ENCODE measurements around the gene MAPK1.

DNA sequence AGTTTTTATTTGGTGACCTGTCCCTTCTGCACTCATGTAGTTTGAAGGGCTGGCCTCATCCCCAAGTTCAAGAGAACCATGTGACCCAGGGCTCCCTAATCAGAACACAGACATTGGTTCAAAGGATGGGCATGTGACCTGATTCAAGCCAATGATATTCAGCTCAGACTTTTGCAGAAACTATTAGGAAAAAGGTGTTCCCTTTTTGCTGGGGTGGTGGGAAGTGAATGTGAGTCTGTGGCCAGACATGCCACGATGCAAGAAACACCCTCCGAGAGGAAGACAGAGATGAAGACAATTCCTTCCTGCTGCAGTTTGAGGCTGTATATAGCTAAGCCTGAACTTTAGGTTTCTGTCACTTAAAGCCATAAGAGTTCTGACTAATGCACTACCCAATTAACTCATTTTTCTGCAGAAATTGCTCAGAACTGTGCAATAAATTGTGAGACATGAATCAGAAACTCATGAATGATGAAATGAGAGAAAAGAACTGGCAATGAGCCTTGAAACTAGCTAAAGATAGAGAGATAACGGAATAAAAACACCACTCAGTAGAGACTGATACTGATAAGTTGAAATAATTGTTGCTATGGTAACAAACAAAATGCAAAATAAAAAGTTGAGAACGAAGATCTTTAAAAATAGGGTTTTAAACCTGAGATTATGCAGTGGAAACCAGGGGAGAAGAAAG is 9.2 kb upstream of the MAPK1 start:
- TF ChIP-seq, protein P1, sequence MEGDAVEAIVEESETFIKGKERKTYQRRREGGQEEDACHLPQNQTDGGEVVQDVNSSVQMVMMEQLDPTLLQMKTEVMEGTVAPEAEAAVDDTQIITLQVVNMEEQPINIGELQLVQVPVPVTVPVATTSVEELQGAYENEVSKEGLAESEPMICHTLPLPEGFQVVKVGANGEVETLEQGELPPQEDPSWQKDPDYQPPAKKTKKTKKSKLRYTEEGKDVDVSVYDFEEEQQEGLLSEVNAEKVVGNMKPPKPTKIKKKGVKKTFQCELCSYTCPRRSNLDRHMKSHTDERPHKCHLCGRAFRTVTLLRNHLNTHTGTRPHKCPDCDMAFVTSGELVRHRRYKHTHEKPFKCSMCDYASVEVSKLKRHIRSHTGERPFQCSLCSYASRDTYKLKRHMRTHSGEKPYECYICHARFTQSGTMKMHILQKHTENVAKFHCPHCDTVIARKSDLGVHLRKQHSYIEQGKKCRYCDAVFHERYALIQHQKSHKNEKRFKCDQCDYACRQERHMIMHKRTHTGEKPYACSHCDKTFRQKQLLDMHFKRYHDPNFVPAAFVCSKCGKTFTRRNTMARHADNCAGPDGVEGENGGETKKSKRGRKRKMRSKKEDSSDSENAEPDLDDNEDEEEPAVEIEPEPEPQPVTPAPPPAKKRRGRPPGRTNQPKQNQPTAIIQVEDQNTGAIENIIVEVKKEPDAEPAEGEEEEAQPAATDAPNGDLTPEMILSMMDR (IDR thresholded peaks at IDR 0.05) = no peak
- TF ChIP-seq EP300 (IDR thresholded peaks at IDR 0.05) = no peak
- TF ChIP-seq POLR2A (IDR thresholded peaks at IDR 0.05; ENCODE audit: low read depth) = no peak
- no peak for TF ChIP-seq POLR2AphosphoS5 (IDR thresholded peaks at IDR 0.05)

Measured in esophagus muscularis mucosa (tissue), 4 donors.